ENCODE measurements around the gene CLIP2.
"Not testable (repeated sequence)": the region's sequence is repeated elsewhere in the genome, so short reads cannot be mapped to it uniquely, and the experiment has no call there.

CLIP2 gene

DNA sequence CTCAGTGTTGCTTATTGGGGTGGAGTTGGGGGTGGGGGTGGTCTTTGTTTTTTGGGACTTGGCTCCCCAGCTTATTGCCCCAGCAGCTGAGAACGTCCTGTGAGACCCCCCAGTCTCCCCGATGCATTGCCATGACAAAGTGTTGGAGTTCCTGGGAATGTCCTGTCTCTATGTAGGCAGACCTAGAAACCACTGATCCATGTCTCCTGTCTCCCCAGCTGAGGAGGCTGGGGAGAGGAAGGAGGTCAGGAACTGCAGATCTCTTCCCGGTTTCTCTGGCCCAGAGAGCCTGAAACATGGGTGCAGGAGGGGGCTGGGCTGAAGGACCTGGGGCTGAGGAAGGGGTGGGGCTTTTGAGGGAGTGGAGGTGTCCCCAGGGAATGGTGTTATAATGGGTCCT, 84.3 kb downstream of the CLIP2 start:
- no peak for DNase-seq
- H3K4me3 Mint-ChIP-seq: peak overlapping the region; percentile 68
- H3K4me1 Mint-ChIP-seq: peaks cover 58% of the 10 kb centered on the region
- H3K27me3 Mint-ChIP-seq (ENCODE audit: low read depth, poor library complexity): no peaks in the 10 kb centered on the region
- no peaks in the 10 kb centered on the region for H3K9me3 Mint-ChIP-seq
- H3K27ac Mint-ChIP-seq: peak overlapping the region; percentile 81
- H3K36me3 Mint-ChIP-seq (ENCODE audit: low read depth): peaks cover 28% of the 10 kb centered on the region
- TF ChIP-seq, protein P1, sequence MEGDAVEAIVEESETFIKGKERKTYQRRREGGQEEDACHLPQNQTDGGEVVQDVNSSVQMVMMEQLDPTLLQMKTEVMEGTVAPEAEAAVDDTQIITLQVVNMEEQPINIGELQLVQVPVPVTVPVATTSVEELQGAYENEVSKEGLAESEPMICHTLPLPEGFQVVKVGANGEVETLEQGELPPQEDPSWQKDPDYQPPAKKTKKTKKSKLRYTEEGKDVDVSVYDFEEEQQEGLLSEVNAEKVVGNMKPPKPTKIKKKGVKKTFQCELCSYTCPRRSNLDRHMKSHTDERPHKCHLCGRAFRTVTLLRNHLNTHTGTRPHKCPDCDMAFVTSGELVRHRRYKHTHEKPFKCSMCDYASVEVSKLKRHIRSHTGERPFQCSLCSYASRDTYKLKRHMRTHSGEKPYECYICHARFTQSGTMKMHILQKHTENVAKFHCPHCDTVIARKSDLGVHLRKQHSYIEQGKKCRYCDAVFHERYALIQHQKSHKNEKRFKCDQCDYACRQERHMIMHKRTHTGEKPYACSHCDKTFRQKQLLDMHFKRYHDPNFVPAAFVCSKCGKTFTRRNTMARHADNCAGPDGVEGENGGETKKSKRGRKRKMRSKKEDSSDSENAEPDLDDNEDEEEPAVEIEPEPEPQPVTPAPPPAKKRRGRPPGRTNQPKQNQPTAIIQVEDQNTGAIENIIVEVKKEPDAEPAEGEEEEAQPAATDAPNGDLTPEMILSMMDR (IDR thresholded peaks at IDR 0.05): no peak

DNA sequence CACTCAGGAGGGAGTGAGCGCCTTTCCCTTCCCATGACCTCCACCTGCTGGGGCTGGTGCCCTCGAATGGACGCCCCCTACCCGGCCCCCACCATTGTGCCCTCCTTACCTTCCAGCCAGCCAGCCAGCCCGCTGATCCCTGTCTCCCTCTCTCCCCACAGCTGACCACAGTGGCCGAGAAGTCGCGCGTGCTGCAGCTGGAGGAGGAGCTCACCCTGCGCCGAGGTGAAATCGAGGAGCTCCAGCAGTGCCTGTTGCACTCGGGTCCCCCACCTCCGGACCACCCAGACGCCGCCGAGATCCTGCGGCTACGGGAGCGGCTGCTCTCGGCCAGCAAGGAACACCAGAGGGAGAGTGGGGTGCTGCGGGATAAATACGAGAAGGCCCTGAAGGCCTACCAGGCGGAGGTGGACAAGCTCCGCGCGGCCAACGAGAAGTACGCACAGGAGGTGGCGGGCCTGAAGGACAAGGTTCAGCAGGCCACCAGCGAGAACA, 86.6 kb downstream of the CLIP2 start:
- DNase-seq: no peak
- Mint-ChIP-seq H3K27me3 (ENCODE audit: low read depth, poor library complexity) (no peaks in the 10 kb centered on the region), H3K4me3 (peak overlapping the region; percentile 48), H3K36me3 (ENCODE audit: low read depth) (peaks cover 29% of the 10 kb centered on the region), H3K4me1 (peaks cover 63% of the 10 kb centered on the region), H3K9me3 (peaks cover 3% of the 10 kb centered on the region), H3K27ac (no peak overlapping the region)
- TF ChIP-seq, protein P1 (IDR thresholded peaks at IDR 0.05): no peak

DNA sequence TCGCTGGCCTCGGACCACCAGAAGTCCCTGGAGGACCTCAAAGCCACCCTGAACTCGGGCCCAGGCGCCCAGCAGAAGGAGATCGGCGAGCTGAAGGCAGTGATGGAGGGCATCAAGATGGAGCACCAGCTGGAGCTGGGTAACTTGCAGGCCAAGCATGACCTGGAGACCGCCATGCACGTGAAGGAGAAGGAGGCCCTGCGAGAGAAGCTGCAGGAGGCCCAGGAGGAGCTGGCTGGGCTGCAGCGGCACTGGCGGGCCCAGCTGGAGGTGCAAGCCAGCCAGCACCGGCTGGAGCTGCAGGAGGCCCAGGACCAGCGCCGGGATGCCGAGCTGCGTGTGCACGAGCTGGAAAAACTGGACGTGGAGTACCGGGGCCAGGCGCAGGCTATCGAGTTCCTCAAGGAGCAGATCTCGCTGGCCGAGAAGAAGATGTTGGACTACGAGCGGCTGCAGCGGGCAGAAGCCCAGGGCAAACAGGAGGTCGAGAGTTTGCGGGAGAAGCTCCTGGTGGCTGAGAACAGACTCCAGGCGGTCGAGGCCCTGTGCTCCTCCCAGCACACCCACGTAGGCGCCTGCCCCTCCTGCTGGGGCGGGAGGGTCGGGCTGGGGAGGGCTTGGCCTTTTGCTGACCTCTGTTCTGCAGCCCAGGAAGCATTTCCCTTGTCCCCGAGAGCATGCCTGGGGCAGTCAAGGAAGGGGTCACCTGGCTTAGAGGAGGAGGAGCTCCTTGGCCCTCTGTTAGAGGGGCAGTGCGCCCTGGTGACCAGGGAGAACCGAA, 87.2 kb downstream of the CLIP2 start:
- peak overlapping the region; percentile 48 for H3K4me3 Mint-ChIP-seq
- peaks cover 59% of the 10 kb centered on the region for H3K4me1 Mint-ChIP-seq
- TF ChIP-seq, protein P1 (IDR thresholded peaks at IDR 0.05): no peak
- peak; percentile 39 for DNase-seq
- peaks cover 5% of the 10 kb centered on the region for H3K9me3 Mint-ChIP-seq
- H3K36me3 Mint-ChIP-seq (ENCODE audit: low read depth): peaks cover 32% of the 10 kb centered on the region
- no peaks in the 10 kb centered on the region for H3K27me3 Mint-ChIP-seq (ENCODE audit: low read depth, poor library complexity)
- H3K27ac Mint-ChIP-seq: no peak overlapping the region

DNA sequence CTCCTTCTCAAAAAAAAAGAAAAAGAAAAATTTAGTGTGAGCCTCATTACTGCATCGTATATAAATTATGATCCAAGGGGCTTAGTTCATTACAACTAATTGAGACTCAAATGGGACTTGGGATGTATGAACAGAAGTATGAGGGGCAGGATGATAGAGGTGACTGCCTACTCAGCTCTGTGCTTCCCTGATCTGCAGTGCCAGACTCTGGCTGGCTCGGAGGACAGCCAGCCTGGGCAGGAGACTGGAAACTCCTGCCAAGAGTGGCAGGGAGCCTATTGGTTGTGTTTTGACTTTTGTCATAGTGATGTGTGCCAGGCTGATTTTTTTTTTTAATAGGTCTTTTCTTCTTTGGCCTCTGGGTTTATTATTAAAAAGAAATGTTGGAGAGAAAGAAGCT, 90.7 kb downstream of the CLIP2 start:
- H3K9me3 Mint-ChIP-seq: peaks cover 18% of the 10 kb centered on the region
- H3K4me1 Mint-ChIP-seq: peaks cover 33% of the 10 kb centered on the region
- TF ChIP-seq, protein P1 (IDR thresholded peaks at IDR 0.05): no peak
- H3K36me3 Mint-ChIP-seq (ENCODE audit: low read depth): peaks cover 44% of the 10 kb centered on the region
- no peaks in the 10 kb centered on the region for H3K27me3 Mint-ChIP-seq (ENCODE audit: low read depth, poor library complexity)
- DNase-seq: no peak
- H3K4me3 Mint-ChIP-seq: no peak overlapping the region
- no peak overlapping the region for H3K27ac Mint-ChIP-seq

DNA sequence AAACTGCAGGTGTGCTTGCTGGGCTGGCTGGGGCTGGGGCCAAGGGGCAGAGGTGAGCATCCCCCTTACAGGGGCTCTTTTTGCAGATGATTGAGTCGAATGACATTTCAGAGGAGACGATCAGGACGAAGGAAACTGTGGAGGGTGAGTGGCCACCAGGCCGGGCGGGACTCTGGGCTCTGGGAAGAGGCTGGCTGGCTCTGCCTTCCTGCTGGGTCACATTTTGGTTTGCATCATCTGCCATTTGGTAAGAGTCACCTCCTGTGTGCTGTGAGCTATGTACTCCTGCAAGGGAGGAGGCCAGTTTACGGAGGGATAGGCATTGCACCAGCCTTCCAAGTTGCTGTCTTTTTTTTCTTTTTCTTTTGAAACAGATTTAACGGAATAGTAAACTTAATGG, 91.5 kb downstream of the CLIP2 start:
- Mint-ChIP-seq H3K36me3 (ENCODE audit: low read depth) (peaks cover 44% of the 10 kb centered on the region), H3K27ac (no peak overlapping the region), H3K4me3 (no peak overlapping the region), H3K27me3 (ENCODE audit: low read depth, poor library complexity) (no peaks in the 10 kb centered on the region), H3K9me3 (peaks cover 18% of the 10 kb centered on the region), H3K4me1 (peaks cover 32% of the 10 kb centered on the region)
- no peak for DNase-seq
- TF ChIP-seq, protein P1 (IDR thresholded peaks at IDR 0.05): no peak

DNA sequence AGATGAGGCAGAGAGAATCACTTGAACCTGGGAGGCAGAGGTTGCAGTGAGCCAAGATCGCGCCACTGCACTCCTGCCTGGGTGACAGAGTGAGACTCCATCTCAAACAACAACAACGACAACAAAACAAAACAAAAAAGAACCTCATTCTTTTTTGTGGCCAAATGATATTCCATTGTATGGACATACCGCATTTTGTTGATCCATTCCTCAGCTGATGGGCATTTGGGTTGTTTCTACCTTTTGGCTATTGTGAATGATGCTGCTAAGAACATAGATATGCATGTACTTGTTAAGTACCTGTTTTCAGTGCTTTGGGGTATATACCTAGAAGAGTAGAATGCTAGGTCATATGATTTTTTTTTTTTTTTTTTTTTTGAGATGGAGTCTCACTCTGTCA, 94.9 kb downstream of the CLIP2 start:
- not testable (repeated sequence) for H3K4me3 Mint-ChIP-seq; H3K27me3 Mint-ChIP-seq (ENCODE audit: low read depth, poor library complexity); H3K27ac Mint-ChIP-seq; DNase-seq
- H3K9me3 Mint-ChIP-seq: peaks cover 18% of the 10 kb centered on the region
- H3K4me1 Mint-ChIP-seq: peaks cover 13% of the 10 kb centered on the region
- peaks cover 44% of the 10 kb centered on the region for H3K36me3 Mint-ChIP-seq (ENCODE audit: low read depth)

DNA sequence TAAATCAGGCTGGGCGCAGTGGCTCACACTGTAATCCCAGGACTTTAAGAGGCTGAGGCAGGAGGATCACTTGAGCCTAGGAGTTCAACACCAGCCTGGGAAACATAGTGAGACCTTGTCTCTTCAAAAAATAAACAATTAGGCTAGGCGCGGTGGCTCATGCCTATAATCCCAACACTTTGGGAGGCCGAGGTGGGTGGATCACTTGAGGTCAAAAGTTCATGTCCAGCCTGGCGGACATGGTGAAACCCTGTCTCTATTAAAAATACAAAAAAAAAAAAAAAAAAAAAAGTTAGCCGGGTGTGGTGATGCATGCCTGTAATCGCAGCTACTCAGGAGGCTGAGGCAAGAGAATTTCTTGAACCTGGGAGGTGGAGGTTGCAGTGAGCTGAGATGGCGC, 95.6 kb downstream of the CLIP2 start:
- peaks cover 18% of the 10 kb centered on the region for H3K9me3 Mint-ChIP-seq
- not testable (repeated sequence) for H3K27me3 Mint-ChIP-seq (ENCODE audit: low read depth, poor library complexity); DNase-seq; H3K4me3 Mint-ChIP-seq; H3K27ac Mint-ChIP-seq
- H3K36me3 Mint-ChIP-seq (ENCODE audit: low read depth): peaks cover 44% of the 10 kb centered on the region
- H3K4me1 Mint-ChIP-seq: peaks cover 13% of the 10 kb centered on the region
